ENCODE results near the gene IGSF9.

DNA sequence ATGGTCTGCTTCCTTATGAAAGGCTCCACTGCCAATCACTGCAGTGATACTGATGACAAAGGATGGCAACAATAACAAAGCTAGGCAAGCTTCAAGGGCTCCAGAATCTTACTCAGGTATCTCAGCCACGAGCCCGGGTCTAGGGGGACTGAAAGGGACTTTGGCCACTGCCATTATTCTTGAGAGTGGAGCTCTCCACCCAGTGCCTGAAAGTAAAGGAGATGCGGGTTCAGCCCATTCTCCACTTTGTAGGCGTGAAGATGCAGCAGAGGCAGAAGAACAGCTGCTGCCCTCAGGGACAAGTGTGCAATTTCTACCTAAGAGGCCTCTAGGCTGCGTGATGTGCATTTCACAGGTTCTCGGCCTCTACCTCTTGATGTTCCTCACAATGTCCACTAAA lies 40.1 kb upstream of the IGSF9 start:
- TF ChIP-seq, protein P1, sequence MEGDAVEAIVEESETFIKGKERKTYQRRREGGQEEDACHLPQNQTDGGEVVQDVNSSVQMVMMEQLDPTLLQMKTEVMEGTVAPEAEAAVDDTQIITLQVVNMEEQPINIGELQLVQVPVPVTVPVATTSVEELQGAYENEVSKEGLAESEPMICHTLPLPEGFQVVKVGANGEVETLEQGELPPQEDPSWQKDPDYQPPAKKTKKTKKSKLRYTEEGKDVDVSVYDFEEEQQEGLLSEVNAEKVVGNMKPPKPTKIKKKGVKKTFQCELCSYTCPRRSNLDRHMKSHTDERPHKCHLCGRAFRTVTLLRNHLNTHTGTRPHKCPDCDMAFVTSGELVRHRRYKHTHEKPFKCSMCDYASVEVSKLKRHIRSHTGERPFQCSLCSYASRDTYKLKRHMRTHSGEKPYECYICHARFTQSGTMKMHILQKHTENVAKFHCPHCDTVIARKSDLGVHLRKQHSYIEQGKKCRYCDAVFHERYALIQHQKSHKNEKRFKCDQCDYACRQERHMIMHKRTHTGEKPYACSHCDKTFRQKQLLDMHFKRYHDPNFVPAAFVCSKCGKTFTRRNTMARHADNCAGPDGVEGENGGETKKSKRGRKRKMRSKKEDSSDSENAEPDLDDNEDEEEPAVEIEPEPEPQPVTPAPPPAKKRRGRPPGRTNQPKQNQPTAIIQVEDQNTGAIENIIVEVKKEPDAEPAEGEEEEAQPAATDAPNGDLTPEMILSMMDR (IDR thresholded peaks at IDR 0.05; ENCODE audit: low read depth, low read length), result no peak
- TF ChIP-seq EZH2phosphoT487 (IDR thresholded peaks at IDR 0.05; ENCODE audit: low read depth), result no peak
